ENCODE results near the gene CDH4.

CDH4 gene

GRCh38 chr20:61900945-61901293, 648.9 kb downstream of the CDH4 start:
- no peak for DNase-seq (ENCODE audit: low read depth)
- H3K4me3 ChIP-seq (ENCODE audit: low read length) = no peak overlapping the region
- TF ChIP-seq, protein P1, sequence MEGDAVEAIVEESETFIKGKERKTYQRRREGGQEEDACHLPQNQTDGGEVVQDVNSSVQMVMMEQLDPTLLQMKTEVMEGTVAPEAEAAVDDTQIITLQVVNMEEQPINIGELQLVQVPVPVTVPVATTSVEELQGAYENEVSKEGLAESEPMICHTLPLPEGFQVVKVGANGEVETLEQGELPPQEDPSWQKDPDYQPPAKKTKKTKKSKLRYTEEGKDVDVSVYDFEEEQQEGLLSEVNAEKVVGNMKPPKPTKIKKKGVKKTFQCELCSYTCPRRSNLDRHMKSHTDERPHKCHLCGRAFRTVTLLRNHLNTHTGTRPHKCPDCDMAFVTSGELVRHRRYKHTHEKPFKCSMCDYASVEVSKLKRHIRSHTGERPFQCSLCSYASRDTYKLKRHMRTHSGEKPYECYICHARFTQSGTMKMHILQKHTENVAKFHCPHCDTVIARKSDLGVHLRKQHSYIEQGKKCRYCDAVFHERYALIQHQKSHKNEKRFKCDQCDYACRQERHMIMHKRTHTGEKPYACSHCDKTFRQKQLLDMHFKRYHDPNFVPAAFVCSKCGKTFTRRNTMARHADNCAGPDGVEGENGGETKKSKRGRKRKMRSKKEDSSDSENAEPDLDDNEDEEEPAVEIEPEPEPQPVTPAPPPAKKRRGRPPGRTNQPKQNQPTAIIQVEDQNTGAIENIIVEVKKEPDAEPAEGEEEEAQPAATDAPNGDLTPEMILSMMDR (conservative IDR thresholded peaks at IDR 0.05; ENCODE audit: low read depth, low read length) = no peak

DNA sequence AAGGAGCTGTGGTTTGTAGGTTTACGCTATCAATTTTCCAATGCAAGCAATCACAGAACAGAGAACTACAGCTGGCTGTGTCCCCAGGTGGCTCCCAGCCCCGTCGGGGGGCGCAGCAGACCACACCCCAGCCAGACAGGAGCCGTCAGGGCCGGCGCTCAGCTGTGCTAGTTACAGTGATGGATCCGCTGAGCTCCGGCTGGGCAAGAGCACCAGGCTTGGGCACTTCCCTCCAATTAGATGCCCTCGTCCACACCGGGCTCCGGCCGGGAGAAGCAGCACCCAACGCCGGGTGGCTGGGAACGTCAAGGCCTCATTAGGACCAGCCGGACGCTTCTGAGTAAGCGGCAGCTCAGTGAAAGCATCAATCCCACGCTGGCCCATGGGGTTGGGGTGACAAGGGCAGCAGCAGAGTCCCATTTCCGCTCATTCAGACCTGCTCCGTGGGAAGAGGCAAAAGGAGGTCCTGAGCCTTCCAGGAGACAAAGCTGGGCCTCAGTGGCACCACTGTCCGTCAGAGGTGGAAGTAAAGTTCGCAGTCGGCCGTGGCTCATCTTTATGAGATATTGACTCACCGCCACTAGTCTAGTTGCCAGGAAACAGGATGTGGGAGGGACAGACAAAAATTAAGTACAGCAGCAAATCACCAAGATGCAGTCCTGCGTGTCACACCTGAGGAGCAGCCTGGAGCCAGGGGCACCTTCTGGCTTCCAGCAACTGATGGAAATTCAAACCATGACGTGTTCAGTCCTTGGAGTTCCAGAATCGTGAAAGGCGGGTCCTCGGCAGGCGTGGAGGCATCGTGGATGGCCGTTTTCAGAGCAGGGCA, 649.5 kb downstream of the CDH4 start:
- no peak overlapping the region for H3K4me3 ChIP-seq (ENCODE audit: low read length)
- TF ChIP-seq, protein P1 (conservative IDR thresholded peaks at IDR 0.05; ENCODE audit: low read depth, low read length) = no peak
- no peak for DNase-seq (ENCODE audit: low read depth)

DNA sequence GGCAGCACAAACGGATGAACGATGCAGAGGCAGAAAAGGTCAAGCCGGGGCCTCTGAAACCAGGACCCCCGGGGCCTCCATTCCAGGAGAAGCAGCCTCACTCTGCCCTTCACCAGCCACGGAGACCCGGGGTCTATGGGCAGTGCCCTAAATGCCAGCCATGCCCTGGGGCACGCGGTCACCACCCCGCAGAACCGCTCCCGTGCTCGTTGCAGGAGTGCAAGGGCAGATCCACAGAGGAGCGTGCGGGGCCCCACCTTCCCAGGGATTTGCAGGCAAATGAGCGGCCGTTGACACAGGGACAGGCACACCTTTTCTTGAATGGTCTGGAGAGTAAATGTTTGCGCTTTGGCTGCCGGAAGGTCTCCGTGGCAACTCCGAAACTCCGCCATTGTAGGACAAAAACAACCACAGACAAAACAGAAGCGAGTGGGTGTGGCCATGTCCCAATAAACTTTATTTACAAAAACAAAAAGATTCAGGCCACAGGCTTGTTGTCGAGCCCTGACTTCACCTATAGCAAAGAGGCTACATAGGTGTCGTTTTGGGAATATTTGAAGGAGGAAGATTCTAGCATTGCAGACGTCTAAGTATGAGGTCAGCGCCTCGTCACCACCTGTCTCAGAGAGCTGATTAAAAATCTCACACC, 650.3 kb downstream of the CDH4 start:
- TF ChIP-seq, protein P1 (conservative IDR thresholded peaks at IDR 0.05; ENCODE audit: low read depth, low read length) = no peak
- no peak for DNase-seq (ENCODE audit: low read depth)
- H3K4me3 ChIP-seq (ENCODE audit: low read length) = no peak overlapping the region

DNA sequence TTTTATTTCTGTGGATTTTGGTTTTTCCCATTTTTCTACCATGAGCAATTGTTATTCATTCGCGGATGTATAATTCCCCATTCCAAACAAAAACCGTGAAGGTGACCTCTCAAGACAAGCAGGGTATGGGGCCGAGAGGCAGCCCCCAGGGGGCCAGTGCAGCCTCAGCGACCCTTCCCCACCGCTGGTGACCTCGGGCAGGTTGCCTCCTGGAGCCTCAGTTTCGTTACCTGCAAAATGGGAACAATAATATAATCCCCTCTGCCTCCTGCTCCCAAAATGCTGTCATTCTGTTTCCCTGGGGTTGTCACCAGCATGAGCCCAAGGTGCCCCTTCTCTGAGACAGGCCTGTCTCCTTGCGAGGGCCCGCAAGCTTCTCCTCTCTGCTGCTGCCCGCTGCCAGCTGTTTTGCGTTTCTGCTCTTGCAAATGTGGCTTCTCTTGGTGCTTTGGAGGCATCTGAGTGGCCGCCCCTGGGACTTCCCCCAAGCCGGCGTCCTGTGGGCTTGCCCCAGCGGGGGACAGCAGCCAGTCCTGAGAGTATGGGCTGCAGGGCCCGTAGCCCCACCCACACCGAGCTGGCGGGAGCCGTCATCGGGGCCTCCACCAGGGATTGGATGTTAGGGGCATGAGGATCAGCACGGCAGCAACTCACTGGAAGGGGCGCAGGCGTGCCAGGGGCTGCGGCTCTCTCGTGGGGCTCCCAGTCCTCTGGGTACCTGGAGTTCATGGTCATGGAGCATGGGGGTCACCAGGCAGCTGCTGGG, 651.7 kb downstream of the CDH4 start:
- TF ChIP-seq, protein P1 (conservative IDR thresholded peaks at IDR 0.05; ENCODE audit: low read depth, low read length) = no peak

GRCh38 chr20:61904456-61904855, 652.4 kb downstream of the CDH4 start:
- H3K4me3 ChIP-seq (ENCODE audit: low read length) = no peak overlapping the region
- TF ChIP-seq, protein P1 (conservative IDR thresholded peaks at IDR 0.05; ENCODE audit: low read depth, low read length) = no peak
- DNase-seq (ENCODE audit: low read depth) = no peak

More for the DNA sequence above, 651.7 kb downstream of the CDH4 start:
- H3K4me3 ChIP-seq (ENCODE audit: low read length) = no peak overlapping the region
- no peak for DNase-seq (ENCODE audit: low read depth)

DNA sequence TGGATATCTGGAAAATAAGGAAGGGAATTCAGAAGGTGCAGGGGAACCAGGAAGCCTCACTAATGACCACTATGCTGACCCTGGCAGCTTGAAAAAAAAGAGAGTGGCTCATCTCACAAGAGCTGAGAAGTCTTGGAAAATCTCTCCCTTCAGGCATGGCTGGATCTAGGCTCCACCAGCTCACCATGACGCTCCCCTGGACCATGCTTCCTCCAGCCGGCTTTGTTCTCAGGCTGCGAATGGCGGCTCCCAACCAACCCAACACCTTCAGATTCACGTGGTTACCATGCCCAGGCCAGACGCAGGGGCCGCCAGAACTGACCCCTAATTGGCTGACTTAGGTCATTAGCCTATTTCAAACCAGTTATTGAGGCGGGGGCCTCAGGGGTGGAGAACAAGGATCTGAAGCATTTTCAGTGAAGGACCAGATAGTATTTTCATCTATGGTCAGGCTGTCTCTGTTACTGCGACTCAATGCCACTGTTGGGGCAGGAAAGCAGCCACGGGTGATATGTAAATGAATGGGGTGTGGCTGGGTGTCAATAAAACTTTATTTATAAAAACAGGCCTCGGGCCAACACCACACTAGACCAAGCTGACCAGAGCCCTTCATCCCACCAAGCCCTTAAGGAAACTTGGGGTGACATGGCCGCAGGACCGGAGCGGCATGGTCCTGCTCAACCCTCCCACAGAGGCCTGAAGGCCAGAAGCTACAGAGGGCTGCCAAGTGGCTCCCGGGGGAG, 653.9 kb downstream of the CDH4 start:
- H3K4me3 ChIP-seq (ENCODE audit: low read length) = no peak overlapping the region
- no peak for DNase-seq (ENCODE audit: low read depth)
- TF ChIP-seq, protein P1 (conservative IDR thresholded peaks at IDR 0.05; ENCODE audit: low read depth, low read length) = no peak
